SKM-1 treated with dmso at 0.1 percent for 144 hours (cell line): ENCODE data around the gene LRRC9.
"Not testable (repeated sequence)": the region's sequence is repeated elsewhere in the genome, so short reads cannot be mapped to it uniquely, and the experiment has no call there.

ENCODE experiments used
- DNase-seq: peaks from one replicate; lab custom pipeline; 2025; ENCODE audit not compliant: unreplicated experiment; lab: John Stamatoyannopoulos, UW

LRRC9 gene

DNA sequence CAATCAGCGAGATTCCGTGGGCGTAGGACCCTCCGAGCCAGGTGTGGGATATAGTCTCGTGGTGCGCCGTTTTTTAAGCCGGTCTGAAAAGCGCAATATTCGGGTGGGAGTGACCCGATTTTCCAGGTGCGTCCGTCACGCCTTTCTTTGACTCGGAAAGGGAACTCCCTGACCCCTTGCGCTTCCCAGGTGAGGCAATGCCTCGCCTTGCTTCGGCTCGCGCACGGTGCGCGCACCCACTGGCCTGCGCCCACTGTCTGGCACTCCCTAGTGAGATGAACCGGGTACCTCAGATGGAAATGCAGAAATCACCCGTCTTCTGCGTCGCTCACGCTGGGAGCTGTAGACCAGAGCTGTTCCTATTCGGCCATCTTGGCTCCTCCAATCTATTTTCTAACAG lies 32.2 kb downstream of the LRRC9 start:
- not testable (repeated sequence) for DNase-seq

DNA sequence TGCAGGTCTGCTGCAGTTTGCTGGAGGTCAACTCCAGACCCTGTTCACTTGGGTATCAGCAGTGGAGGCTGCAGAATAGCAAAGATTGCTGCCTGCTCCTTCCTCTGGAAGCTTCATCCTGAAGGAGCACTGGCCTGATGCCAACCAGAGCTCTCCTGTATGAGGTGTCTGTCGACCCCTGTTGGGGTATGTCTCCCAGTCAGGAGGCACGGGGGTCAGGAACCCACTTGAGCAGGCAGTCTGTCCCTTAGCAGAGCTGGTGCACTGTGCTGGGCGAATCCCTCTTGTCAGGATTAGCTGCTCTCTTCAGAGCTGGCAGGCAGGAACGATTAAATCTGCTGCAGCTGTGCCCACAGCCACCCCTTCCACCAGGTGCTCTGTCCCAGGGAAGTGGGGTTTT lies 37.9 kb downstream of the LRRC9 start:
- DNase-seq = not testable (repeated sequence)

DNA sequence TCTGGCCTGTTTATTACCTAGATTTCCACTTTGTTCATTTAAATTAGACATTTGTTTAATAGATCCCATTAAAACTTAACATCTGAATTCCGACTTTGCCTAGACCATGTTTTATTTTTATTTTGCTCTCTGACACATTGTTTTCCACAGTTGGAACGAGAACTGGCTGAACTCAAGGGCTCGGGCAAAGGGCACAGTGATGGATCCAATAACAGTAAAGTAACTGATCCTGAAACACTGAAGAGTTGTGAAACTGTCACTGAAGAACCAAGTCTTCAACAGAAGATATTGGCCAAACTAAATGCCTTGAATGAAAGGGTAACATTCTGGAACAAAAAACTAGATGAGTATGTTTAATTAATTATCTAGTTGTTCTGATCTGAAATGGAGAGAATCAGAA lies 39.7 kb downstream of the LRRC9 start:
- no peak for DNase-seq

DNA sequence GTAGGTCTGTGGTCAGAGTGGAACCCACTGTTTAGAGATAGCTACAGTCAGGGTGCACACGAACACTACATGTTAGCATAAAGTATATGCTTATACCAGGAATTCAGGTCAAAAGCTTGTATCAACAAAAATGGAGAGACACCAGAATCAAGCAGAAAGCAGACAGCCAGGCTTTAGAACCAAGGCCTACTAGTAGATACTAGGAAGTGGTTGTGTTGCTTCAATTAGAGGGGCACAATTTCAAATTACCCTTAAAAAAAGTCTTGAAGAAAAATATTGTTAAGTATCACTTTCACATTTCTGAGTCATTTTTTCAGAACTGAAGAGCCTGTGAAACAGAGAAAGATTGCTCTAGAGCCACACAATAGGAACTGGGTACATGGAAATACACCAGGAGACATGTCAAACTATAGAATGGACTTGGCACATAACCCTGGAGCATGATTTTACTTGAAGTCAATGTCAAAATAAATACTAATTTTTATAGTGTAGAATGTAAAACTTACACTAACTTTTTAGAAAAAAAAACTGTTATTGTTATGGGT lies 41.6 kb downstream of the LRRC9 start:
- no peak for DNase-seq

GRCh38 chr14:59964251-59965007 lies 44.5 kb downstream of the LRRC9 start:
- no peak for DNase-seq

GRCh38 chr14:59969319-59969718 lies 49.4 kb downstream of the LRRC9 start:
- DNase-seq = no peak

DNA sequence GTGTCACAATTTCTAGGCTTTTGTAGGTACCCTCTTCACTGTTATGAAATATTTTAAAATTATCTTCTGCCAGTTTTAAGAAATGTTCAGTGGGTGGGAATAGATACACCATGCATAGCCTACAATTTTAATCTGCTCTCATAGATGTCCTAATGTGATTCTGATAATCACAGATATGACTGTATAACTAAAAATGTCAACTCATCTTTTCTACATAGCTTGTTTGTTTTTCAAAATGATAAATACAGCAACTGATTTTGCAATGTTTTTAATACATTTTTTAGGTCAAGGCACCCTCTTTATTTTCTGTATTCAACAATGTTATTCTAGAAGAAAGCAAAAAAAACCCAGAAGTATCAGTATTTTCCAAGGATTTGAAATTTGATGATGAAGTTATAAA lies 61.6 kb downstream of the LRRC9 start:
- DNase-seq = no peak

- no peak for DNase-seq
Measured at GRCh38 chr14:59983048-59983447, 63.1 kb downstream of the LRRC9 start.

DNA sequence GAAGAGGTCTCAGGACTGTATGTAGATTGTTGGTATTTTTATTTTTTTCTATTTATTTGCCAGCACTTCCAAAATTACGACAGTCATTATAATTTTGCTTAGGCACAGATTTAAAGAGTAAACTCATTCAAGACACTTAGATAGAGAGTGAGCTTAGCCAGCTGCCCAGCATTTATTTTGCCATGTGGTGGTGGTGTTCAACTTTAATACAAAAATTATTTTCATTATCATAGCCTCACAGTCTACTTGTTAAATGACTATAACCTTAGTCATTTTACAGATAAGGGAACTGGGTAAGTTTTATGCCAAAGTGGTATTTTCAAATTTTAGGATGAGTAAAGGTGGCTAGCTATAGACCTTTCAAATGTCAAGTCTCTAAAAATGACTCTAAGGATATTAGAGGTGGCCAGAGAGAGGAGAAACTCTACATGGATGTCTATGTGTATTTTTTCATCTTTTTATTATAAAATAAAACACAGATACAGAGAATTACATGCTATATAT lies 66.7 kb downstream of the LRRC9 start:
- no peak for DNase-seq

- DNase-seq = no peak
Measured at GRCh38 chr14:59997449-59997848, 77.5 kb downstream of the LRRC9 start.

GRCh38 chr14:59997966-59998365 lies 78.0 kb downstream of the LRRC9 start:
- DNase-seq = no peak

DNA sequence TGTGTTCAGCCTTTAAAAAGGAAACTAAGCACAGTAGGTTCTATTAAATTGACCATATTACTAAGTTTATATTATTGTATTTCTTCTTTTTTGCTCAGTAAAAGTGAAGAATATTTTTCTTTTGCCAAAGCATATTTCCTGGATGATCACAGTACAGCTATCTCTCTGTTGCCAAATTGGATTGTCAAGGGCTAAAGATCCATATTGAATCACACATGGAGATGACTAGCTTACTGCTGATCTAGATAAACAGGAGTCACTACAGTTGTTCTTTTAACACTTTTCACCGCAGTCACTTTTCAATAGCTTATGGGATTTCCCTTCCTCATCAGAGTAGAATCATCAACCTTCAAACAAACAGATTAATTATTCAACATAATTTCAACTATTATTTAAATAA lies 78.6 kb downstream of the LRRC9 start:
- no peak for DNase-seq

DNA sequence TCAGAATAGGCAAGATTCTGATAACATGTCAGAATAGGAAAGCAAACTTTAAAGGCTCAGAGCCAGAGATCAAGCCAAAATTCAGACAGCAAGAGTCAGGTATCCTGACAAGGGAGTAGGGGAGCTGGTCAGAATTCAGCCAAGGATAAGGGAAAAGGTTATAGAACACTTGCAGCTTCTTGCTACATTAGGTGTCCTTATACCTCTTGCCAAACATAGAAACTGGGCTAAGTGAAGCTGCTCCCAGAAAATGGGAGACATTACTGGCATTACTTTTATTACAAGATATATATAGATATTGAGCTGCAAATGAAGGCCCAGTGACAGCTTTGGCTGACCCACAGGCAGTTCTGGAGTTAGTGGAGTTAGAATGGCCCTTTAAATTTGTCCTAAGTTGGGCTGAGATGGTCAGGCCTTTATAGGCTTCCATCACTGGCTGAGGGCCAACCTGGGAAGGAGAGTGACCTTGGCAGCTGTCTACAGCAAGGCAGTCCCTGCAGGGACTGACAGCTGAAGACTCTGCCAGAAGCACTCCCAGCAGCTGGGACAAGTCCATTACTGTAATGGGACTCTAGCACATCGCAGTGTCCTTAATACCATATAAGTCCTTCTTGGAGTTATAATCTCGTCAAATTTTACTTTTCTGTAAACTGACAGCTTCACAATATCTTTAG lies 83.0 kb downstream of the LRRC9 start:
- no peak for DNase-seq

- no peak for DNase-seq
Measured at GRCh38 chr14:60003991-60004390, 84.0 kb downstream of the LRRC9 start.

DNA sequence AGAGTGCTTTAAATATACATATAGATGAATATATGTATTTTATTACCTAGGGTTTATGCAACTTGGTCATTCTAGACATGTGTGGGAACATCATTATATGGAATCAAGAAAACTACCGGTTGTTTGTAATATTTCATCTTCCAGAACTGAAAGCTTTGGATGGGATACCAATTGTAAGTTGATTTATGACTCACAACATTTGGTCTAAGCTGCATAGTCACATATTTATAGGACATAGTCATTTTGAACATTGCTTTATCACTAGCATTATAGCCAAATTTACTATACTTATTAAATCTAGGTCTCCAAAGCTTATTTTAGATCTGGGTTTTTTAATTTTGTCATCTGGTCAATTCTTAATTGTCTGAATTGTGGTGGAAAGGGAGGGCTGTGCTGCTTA lies 88.1 kb downstream of the LRRC9 start:
- DNase-seq = no peak

- not testable (repeated sequence) for DNase-seq
Measured at GRCh38 chr14:60010263-60010662, 90.3 kb downstream of the LRRC9 start.

GRCh38 chr14:60014402-60014801 lies 94.5 kb downstream of the LRRC9 start:
- DNase-seq = no peak

GRCh38 chr14:60021619-60022018 lies 101.7 kb downstream of the LRRC9 start:
- DNase-seq = no peak

- no peak for DNase-seq
Measured at GRCh38 chr14:60025571-60025970, 105.6 kb downstream of the LRRC9 start.

GRCh38 chr14:60035177-60035576 lies 115.2 kb downstream of the LRRC9 start:
- DNase-seq = no peak

GRCh38 chr14:60047976-60048375 lies 128.0 kb downstream of the LRRC9 start:
- not testable (repeated sequence) for DNase-seq

- DNase-seq = no peak
Measured at GRCh38 chr14:60051721-60052221, 131.8 kb downstream of the LRRC9 start.
